Measurements from ENCODE around the gene WRAP73. TPM values are rescaled to one million over a fixed set of nuclear protein-coding genes. Genes with fewer than 3 reads are reported as not detected.

WRAP73 gene
- total RNA-seq: 19.3 and 20.3 TPM in 2 replicates

GRCh38 chr1:3649342-3650247 lies at the start of gene WRAP73:
WRAP73 (minus strand) TSS chr1:3650103; CDS start chr1:3649999, 104 bp downstream.

GRCh38 chr1:3651930-3652547 lies 2.1 kb upstream of the WRAP73 start, which contains the start of gene TP73:
TP73 (plus strand) TSS chr1:3652516; CDS start chr1:3682366, 29,850 bp downstream.

GRCh38 chr1:3624200-3625136 lies 25.4 kb downstream of the WRAP73 start, which contains the start of gene TPRG1L:
TPRG1L (plus strand) TSS chr1:3625015; CDS start chr1:3625073, 58 bp downstream.

GRCh38 chr1:3611170-3612019 lies 38.5 kb downstream of the WRAP73 start, which contains the start of gene MEGF6:
MEGF6 (minus strand) TSS chr1:3611508; CDS start chr1:3611268, 240 bp downstream.

Other genes with a start within 250 kb of the WRAP73 start
- gene ARHGEF16, start 195.4 kb downstream of the WRAP73 start, total RNA-seq: 0.09 and 0.19 TPM in 2 replicates
- gene MEGF6, start 38.6 kb downstream of the WRAP73 start, total RNA-seq: 29.1 and 57.8 TPM in 2 replicates
- 26.3 and 28.5 TPM in 2 replicates for gene TPRG1L, start 25.1 kb downstream of the WRAP73 start, total RNA-seq
- 0.19 TPM in 1 of 2 replicates, not detected in the other for gene TP73, start 2.4 kb upstream of the WRAP73 start, total RNA-seq
- not detected in 2 replicates for gene CCDC27, start 102.3 kb upstream of the WRAP73 start, total RNA-seq
- gene SMIM1, start 122.6 kb upstream of the WRAP73 start, total RNA-seq: 1.0 and 1.2 TPM in 2 replicates
- gene LRRC47, start 146.4 kb upstream of the WRAP73 start, total RNA-seq: 25.8 and 31.9 TPM in 2 replicates
- 18.0 and 34.4 TPM in 2 replicates for gene CEP104, start 207.1 kb upstream of the WRAP73 start, total RNA-seq
- 8.0 and 10.9 TPM in 2 replicates for gene DFFB, start 207.4 kb upstream of the WRAP73 start, total RNA-seq

Measured in endothelial cell of coronary artery (primary cell).